Mesendoderm (in vitro differentiated cells): ENCODE measurements around the gene HOXD1.

Source experiments
- DNase-seq: peaks from one replicate; pipeline ENCODE4 v3.0.0; 2013
- H2AK5ac ChIP-seq: 2 replicates; pipeline ENCODE4 v1.6.1; 2013; ENCODE audit warnings: low read length, inconsistent platforms
- H2BK120ac ChIP-seq: 2 replicates; pipeline ENCODE4 v1.6.1; 2013; ENCODE audit warnings: low read depth, mild to moderate bottlenecking, low read length, moderate library complexity, mixed read lengths
- H2BK15ac ChIP-seq: replicated peaks from 2 replicates; pipeline ENCODE4 v1.6.1; 2013; ENCODE audit warnings: low read depth, mild to moderate bottlenecking, moderate library complexity
- H2BK5ac ChIP-seq: 2 replicates; pipeline ENCODE4 v1.6.1; 2013; ENCODE audit warnings: low read length, inconsistent platforms
- H3K18ac ChIP-seq: 2 replicates; pipeline ENCODE4 v1.6.1; 2013; ENCODE audit warnings: mild to moderate bottlenecking, low read length, mixed read lengths
- H3K23ac ChIP-seq: one replicate; pipeline ENCODE4 v1.6.1; 2013; ENCODE audit warnings: low read length
- H3K27ac ChIP-seq: 2 replicates; pipeline ENCODE4 v1.5.1; 2013; ENCODE audit warnings: low read depth, mild to moderate bottlenecking, inconsistent platforms, low read length, moderate library complexity
- H3K27me3 ChIP-seq: 2 replicates; pipeline ENCODE4 v1.6.1; 2013; ENCODE audit warnings: low read length, control low read depth, mild to moderate bottlenecking, inconsistent platforms; ENCODE audit not compliant: insufficient read depth, poor library complexity
- H3K36me3 ChIP-seq: 2 replicates; pipeline ENCODE4 v1.6.1; 2013; ENCODE audit warnings: low read length, inconsistent platforms; ENCODE audit not compliant: control insufficient read depth, insufficient read depth
- H3K4ac ChIP-seq: one replicate; pipeline ENCODE4 v1.6.1; 2013; ENCODE audit warnings: low read depth, mild to moderate bottlenecking, low read length, moderate library complexity
- H3K4me1 ChIP-seq: 2 replicates; pipeline ENCODE4 v1.6.1; 2013; ENCODE audit warnings: low read depth, low read length, inconsistent platforms; ENCODE audit not compliant: control insufficient read depth
- H3K4me2 ChIP-seq: 2 replicates; pipeline ENCODE4 v1.6.1; 2013; ENCODE audit warnings: low read length
- H3K4me3 ChIP-seq: 2 replicates; pipeline ENCODE4 v1.5.1; 2013; ENCODE audit warnings: mild to moderate bottlenecking, low read length
- H3K56ac ChIP-seq: one replicate; pipeline ENCODE4 v1.6.1; 2013; ENCODE audit warnings: low read length
- H3K79me1 ChIP-seq: 2 replicates; pipeline ENCODE4 v1.6.1; 2013; ENCODE audit warnings: low read length, inconsistent platforms
- H3K79me2 ChIP-seq: 2 replicates; pipeline ENCODE4 v1.6.1; 2013; ENCODE audit warnings: mild to moderate bottlenecking, low read length; ENCODE audit not compliant: control insufficient read depth, insufficient read depth
- H3K9ac ChIP-seq: 2 replicates; pipeline ENCODE4 v1.6.1; 2013; ENCODE audit warnings: low read length, inconsistent platforms
- H4K5ac ChIP-seq: one replicate; pipeline ENCODE4 v1.6.1; 2013; ENCODE audit warnings: low read length
- H4K8ac ChIP-seq: one replicate; pipeline ENCODE4 v1.6.1; 2013; ENCODE audit warnings: low read depth, mild to moderate bottlenecking, control low read depth, low read length, moderate library complexity
- WGBS: extraction: QIAGEN DNeasy Blood & Tissue Kit; methylation state at CpG from one replicate; pipeline ENCODE4 v1.1.7; 2013; ENCODE audit warnings: low lambda C conversion rate, missing lambda C conversion rate; ENCODE audit not compliant: insufficient coverage; ENCODE audit errors: extremely low coverage; 5-methylcytosine and 5-hydroxymethylcytosine counted together
- small RNA-seq: library from polyadenylated mRNA; stranded (forward); fragments of <200 nt; extraction: miRNeasy Mini kit (QIAGEN cat#:217004); gene quantifications from one replicate; pipeline ENCODE3, GENCODE V24; 2013; ENCODE audit not compliant: insufficient read depth

The HOXD1 gene

DNA sequence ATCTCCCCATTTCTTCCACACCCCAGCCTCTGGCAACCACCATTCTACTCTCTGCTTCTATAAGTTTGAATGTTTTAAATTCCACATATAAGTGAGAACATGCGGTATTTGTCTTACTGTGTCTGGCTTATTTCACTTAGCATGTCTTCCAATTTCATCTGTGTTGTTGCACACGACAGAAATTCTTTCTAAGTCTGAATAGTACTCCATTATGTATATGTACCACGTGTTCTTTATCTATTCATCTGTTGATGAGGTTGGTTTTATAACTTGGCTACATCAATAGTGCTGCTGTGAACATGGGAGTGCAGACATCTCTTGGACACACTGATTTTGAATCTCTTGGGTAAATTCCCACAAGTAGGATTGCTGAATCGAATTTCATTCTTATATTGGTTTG, 49.0 kb downstream of the HOXD1 start:
- Histone ChIP-seq H3K23ac (no peak overlapping the region), H2BK120ac (no peak overlapping the region), H2BK15ac (no peak overlapping the region), H3K27me3 (no peaks in the 10 kb centered on the region), H3K79me1 (no peaks in the 10 kb centered on the region), H3K4me2 (no peak overlapping the region), H2BK5ac (no peak overlapping the region), H3K4ac (no peak overlapping the region), H3K18ac (no peak overlapping the region), H3K56ac (no peak overlapping the region), H3K4me1 (no peaks in the 10 kb centered on the region), H3K27ac (no peak overlapping the region), H3K4me3 (no peak overlapping the region), H4K8ac (no peak overlapping the region), H3K9ac (no peak overlapping the region), H3K36me3 (no peaks in the 10 kb centered on the region), H4K5ac (no peak overlapping the region), H3K79me2 (no peaks in the 10 kb centered on the region), H2AK5ac (no peak overlapping the region)
- DNase-seq: no peak
- WGBS: no CpG with 5 or more reads among the region's 4 CpGs

DNA sequence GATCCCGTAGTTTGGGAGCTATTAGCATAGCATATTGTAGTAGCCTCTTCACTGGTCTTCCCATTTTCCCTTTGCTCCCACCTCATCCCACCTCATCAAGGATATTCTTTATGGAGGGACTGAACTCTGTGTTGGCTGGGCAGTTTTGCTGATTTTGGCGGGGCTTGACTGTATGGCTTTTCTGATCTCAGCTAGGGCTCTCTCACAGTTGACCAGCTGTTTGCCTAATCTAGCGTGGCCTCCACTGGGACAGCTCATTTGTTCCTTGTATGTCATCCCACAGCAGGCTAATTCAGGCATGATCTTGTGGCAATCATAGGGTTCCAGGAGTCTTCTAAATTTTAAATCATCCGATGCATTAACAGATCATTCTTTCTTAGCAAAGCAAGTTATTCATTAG, 50.6 kb downstream of the HOXD1 start:
- H3K18ac ChIP-seq: no peak overlapping the region
- H4K5ac ChIP-seq: no peak overlapping the region
- no peak for DNase-seq

DNA sequence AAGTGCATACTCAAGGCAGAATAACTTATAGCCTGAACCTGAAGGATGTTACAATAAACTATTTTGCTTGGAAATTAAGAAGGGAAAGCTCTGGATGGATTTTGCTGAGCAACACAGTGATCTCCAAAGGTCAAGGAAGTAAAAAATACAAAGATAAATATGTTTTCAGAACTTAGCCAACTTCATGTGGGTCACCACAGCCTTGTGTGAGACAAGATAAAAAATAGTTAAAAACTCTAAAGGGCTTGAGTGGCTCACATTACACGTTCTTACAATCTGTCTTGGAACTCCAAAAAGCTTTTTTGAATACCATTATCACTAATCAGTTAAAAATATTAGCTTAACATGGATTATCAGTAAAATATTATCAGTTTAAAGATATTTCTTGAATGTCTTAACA, 51.8 kb downstream of the HOXD1 start:
- Histone ChIP-seq H2BK5ac (no peak overlapping the region), H4K8ac (no peak overlapping the region), H2BK120ac (no peak overlapping the region), H3K79me2 (no peaks in the 10 kb centered on the region), H3K56ac (no peak overlapping the region), H2AK5ac (no peak overlapping the region), H4K5ac (no peak overlapping the region), H3K79me1 (no peaks in the 10 kb centered on the region), H3K4me2 (no peak overlapping the region), H3K4ac (no peak overlapping the region), H3K18ac (no peak overlapping the region), H2BK15ac (no peak overlapping the region), H3K23ac (no peak overlapping the region), H3K27me3 (no peaks in the 10 kb centered on the region), H3K27ac (no peak overlapping the region), H3K36me3 (no peaks in the 10 kb centered on the region), H3K4me1 (no peaks in the 10 kb centered on the region), H3K9ac (no peak overlapping the region), H3K4me3 (no peak overlapping the region)
- no CpG with 5 or more reads among the region's 1 CpG for WGBS
- DNase-seq: no peak

More for the DNA sequence above, 50.6 kb downstream of the HOXD1 start:
- no peak overlapping the region for H3K4me2 ChIP-seq
- WGBS: no CpG with 5 or more reads among the region's 4 CpGs
- H3K4me1 ChIP-seq: no peaks in the 10 kb centered on the region
- no peak overlapping the region for H2BK15ac ChIP-seq
- H3K79me1 ChIP-seq: no peaks in the 10 kb centered on the region
- H3K4ac ChIP-seq: no peak overlapping the region
- no peak overlapping the region for H3K56ac ChIP-seq
- no peak overlapping the region for H3K4me3 ChIP-seq
- H3K27ac ChIP-seq: no peak overlapping the region
- H2BK120ac ChIP-seq: no peak overlapping the region
- no peak overlapping the region for H2BK5ac ChIP-seq
- H2AK5ac ChIP-seq: no peak overlapping the region
- no peaks in the 10 kb centered on the region for H3K79me2 ChIP-seq
- no peak overlapping the region for H3K9ac ChIP-seq
- H4K8ac ChIP-seq: no peak overlapping the region
- no peaks in the 10 kb centered on the region for H3K36me3 ChIP-seq
- H3K23ac ChIP-seq: no peak overlapping the region
- no peaks in the 10 kb centered on the region for H3K27me3 ChIP-seq

Small RNAs within 50 kb of the gene (small RNA-seq; reads per million reads assigned to genes)
- 588 reads per million, percentile 98 among the genes with 10 or more reads in this experiment for gene MIR10B
